ENCODE data around the gene WNT1.

WNT1 gene

GRCh38 chr12:48999371-49000131 is 21.4 kb downstream of the WNT1 start, which contains the start of gene DDN:
Gene DDN, minus strand, starts transcription at chr12:48999375. Its CDS starts 88 bp downstream, at chr12:48999287.
- DNase-seq (ENCODE audit: low read depth in 1 of 2, low spot score in 1 of 2), result peak in 1 of 2 donors; percentile 32

- DNase-seq (ENCODE audit: low read depth in 1 of 2, low spot score in 1 of 2), result no peak
These were observed 22.2 kb downstream of the WNT1 start for GRCh38 chr12:49000346-49000745.

DNA sequence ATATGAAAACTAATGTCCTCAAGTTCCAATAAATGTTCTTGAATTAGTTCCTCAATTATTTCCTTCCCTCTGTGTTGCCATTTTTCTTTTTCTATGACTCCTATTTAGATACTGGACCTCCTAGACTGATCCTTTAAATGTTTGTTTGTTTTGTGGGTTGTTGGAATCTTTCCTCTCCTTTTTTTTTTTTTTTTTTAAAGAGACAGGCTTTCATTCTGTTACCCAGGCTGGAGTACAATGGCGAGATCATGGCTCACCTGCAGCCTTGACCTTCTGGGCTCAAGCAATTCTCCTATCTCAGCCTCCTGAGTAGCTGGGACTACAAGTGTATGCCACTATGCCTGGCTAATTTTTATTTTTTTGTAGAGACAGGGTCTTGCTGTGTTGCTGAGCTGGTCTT is 30.8 kb downstream of the WNT1 start:
- no peak for DNase-seq (ENCODE audit: low read depth in 1 of 2, low spot score in 1 of 2)

- no peak for DNase-seq (ENCODE audit: low read depth in 1 of 2, low spot score in 1 of 2)
These were observed 32.1 kb downstream of the WNT1 start for GRCh38 chr12:49010092-49010668.

DNA sequence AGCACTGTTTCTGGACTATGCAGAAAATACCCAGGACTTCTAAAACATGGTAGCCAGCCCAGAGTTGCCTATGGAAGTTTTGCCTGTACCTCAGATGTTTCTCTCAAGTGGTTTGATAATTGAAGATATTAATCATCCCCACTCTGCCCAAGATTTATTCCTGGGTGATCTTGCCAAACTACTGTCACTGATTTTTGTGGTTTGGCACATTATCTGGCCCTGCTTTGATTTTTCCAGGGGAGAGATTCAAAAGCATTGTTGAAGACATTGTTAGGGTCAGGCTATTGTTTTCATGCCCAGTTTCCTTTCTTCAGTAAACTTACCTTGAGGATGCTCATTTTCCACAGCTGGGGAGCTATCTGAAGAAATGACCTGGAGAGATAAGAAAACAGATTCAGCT is 34.6 kb downstream of the WNT1 start:
- no peak for DNase-seq (ENCODE audit: low read depth in 1 of 2, low spot score in 1 of 2)

GRCh38 chr12:49013428-49013827 is 35.3 kb downstream of the WNT1 start:
- no peak for DNase-seq (ENCODE audit: low read depth in 1 of 2, low spot score in 1 of 2)

GRCh38 chr12:49014547-49014946 is 36.4 kb downstream of the WNT1 start:
- no peak for DNase-seq (ENCODE audit: low read depth in 1 of 2, low spot score in 1 of 2)

DNA sequence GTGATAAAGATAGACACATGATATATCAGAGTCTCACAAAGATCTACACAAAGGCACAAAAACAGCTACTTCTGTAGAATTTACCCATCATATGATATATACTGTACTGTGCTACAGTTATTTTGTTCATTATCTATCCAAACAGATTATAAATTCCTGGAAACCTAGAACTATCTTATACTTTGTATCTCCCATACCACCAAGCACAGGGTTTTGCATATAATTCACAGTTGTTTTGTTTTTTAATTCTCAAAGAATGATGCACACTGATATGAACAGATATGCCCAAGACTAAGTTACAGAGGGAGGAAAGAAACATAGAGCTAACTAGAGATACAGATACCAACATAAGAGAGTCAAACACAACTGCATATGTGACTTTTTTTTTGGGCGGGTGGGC is 37.1 kb downstream of the WNT1 start:
- DNase-seq (ENCODE audit: low read depth in 1 of 2, low spot score in 1 of 2), result no peak

DNA sequence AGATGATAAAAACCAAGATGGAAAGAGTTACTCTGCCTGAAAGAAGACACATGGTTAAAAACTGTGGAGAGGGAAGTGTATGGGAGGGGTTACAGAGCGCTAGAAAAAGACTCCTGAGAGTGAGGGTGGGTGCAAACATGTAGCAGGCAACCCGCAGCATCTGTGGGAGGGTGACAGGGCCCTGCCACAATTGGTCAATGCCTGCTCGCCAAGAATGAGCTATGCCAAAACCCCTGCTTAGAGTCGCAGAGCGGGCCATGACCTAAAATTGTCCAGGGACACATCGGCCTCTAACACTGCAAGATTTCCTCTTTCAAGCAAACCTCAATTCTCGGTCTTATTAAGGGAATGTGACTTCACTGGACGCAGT is 39.8 kb downstream of the WNT1 start:
- no peak for DNase-seq (ENCODE audit: low read depth in 1 of 2, low spot score in 1 of 2)

- peak; percentile 90 to 93 for DNase-seq (ENCODE audit: low read depth in 1 of 2, low spot score in 1 of 2)
These were observed 40.4 kb downstream of the WNT1 start, which contains the start of gene PRKAG1 for GRCh38 chr12:49018261-49019119. Gene PRKAG1, minus strand, starts transcription at chr12:49018776. Its CDS starts 36 bp downstream, at chr12:49018740.

DNA sequence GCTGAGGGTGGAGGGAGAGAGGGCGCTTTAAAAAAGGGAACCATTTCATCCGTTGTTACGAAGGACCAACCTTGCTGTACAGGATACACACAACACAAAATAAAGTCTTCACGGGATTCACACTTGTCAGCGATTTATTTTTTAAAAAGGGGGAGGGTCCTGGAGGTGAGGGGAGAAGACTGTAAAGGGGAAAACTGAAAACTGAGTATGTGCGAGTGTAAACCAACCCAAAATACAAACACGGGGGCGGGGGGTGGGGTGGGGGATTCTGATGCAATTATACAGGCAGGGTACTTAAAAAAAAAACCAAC is 41.0 kb downstream of the WNT1 start:
- DNase-seq (ENCODE audit: low read depth in 1 of 2, low spot score in 1 of 2), result no peak

DNA sequence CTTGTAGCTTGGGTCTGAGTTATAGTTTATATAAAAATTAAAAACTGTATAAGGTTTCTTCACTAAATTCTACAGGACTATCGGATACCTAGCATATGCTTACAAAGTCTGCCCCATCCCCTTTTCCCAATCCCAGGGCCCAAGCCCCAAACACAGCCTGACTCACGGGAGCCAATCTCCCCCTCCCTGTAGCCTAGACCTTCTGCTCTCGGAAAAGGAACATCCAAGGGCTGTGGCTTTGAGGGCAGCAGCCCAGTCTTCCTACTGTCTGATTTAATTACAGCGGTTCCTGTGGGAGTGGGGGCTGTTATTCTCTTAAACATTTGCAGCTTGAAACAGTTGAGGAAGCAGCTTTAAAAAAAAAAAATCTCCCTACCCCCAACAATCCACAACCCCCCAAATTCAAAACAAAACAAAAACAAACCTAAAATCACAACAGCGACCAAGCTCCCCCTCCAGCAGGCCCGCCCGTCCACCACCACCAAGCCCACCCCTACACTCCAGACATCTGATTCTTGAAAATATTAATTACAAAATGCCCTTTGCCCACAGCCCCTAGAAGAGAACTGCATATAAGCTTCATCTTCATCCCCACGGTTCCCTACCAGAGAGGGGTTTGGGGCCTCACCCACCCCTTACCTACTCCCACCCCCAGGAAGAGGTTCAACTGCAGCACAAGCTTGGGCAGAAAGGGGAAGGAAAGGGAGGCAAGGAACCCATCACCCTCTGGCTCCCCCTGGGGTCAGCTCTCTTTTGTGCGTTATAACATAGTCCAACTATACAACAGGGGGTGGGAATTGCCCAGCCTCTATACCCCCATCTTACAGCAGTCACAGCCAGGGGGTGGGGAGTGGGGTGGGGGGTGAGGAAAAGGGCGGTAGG is 41.6 kb downstream of the WNT1 start:
- no peak for DNase-seq (ENCODE audit: low read depth in 1 of 2, low spot score in 1 of 2)

DNA sequence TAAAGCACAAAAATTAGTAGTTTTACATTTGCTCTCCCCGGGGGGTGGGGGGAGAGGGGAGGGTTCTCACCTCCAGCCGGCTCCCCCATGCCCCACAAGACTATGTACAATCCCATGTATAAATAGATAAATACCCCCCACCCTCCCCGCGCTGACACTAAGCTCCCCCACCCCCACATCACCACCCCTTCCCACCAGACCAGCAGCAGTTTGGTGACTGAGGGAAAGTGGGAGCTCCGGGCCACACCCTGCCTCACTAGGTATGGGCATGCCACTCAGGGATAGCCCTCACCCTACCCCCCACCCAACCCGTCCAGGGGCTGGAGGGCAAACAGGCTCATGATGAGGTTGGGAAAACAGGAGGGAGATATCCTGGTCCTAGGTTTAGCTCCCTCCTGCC is 42.3 kb downstream of the WNT1 start:
- no peak for DNase-seq (ENCODE audit: low read depth in 1 of 2, low spot score in 1 of 2)

GRCh38 chr12:49021292-49021915 is 43.3 kb downstream of the WNT1 start:
- no peak for DNase-seq (ENCODE audit: low read depth in 1 of 2, low spot score in 1 of 2)

GRCh38 chr12:49022558-49023178 is 44.5 kb downstream of the WNT1 start:
- DNase-seq (ENCODE audit: low read depth in 1 of 2, low spot score in 1 of 2), result no peak

- DNase-seq (ENCODE audit: low read depth in 1 of 2, low spot score in 1 of 2), result no peak
These were observed 45.7 kb downstream of the WNT1 start for GRCh38 chr12:49023812-49024211.

DNA sequence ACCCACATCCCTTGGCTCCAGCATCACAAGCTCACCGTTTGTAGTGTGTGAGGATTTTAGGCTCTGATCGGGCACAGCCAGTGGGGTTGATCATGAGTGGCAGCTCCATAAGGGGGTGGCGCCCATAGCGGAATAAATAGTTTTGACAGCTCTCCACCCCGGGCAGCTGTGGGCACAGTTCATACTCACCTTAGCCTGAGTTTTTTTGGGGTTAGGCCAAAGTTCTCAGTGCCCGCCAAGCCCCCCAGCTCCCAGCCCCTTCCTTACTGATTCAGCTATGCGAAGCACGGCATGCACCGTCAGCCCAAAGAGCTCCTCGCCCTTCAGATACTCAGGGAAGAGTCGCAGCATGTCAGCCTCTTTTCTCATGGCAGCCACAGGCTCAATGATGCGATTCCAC is 46.4 kb downstream of the WNT1 start:
- no peak for DNase-seq (ENCODE audit: low read depth in 1 of 2, low spot score in 1 of 2)

- DNase-seq (ENCODE audit: low read depth in 1 of 2, low spot score in 1 of 2), result no peak
These were observed 47.3 kb downstream of the WNT1 start for GRCh38 chr12:49025463-49025862.

GRCh38 chr12:49026101-49026500 is 48.0 kb downstream of the WNT1 start:
- DNase-seq (ENCODE audit: low read depth in 1 of 2, low spot score in 1 of 2), result no peak

Data from stimulated activated CD4-positive, alpha-beta T cell treated with anti-CD3 and anti-CD28 coated beads, Interleukin-15, amount 100 ng/mL, for 1 hour (primary cell).